Activated B cell treated with CpG ODN at 0.5 μM for 24 hours (primary cell): Measurements from ENCODE around the gene RAX2. TPM values are rescaled to one million over a fixed set of nuclear protein-coding genes. Genes with fewer than 3 reads are reported as not detected.

Source experiments
- ATAC-seq: fragments of 200-7000 bp; cut with Tn5 transposase; one replicate; pipeline ENCODE4 v1.10.0; 2021; ENCODE audit warnings: low read depth, mild to moderate bottlenecking, moderate library complexity
- CTCF ChIA-PET: fragments of 350-600 bp; sonication (Branson Sonifier 250); formaldehyde crosslinking; loops from one replicate; lab custom pipeline; 2021; ENCODE audit warnings: antibody characterized with exemption; lab: Charles Lee
- POLR2A ChIA-PET: fragments of 350-600 bp; sonication (Branson Sonifier 250); formaldehyde crosslinking; loops from one replicate; lab custom pipeline; 2021; ENCODE audit warnings: antibody characterized with exemption; lab: Charles Lee
- DNase-seq: peaks from one replicate; pipeline ENCODE4 v3.0.0; 2022
- H3K27ac Mint-ChIP-seq: one replicate; pipeline ENCODE4 v1.8.0; 2020; ENCODE audit warnings: mixed read lengths
- H3K27me3 Mint-ChIP-seq: one replicate; pipeline ENCODE4 v1.8.0; 2021; ENCODE audit warnings: mixed read lengths
- H3K36me3 Mint-ChIP-seq: one replicate; pipeline ENCODE4 v1.8.0; 2021; ENCODE audit warnings: low read depth, mixed read lengths
- H3K4me1 Mint-ChIP-seq: one replicate; pipeline ENCODE4 v1.8.0; 2021; ENCODE audit warnings: mixed read lengths
- H3K4me3 Mint-ChIP-seq: one replicate; pipeline ENCODE4 v1.8.0; 2020; ENCODE audit warnings: mild to moderate bottlenecking, mixed read lengths
- H3K9me3 Mint-ChIP-seq: one replicate; pipeline ENCODE4 v1.8.0; 2020; ENCODE audit warnings: mixed read lengths
- CTCF ChIP-seq: fragments of 200-600 bp; IDR thresholded peaks from one replicate; pipeline ENCODE4 v1.8.0; 2022; ENCODE audit warnings: antibody characterized with exemption, mild to moderate bottlenecking
- intact Hi-C: fragments of 100-400 bp; cut with micrococcal nuclease; formaldehyde crosslinking; loops from one replicate; pipeline ENCODE4 v1.15.1; 2024
- total RNA-seq: library from RNA; stranded (reverse); gene quantifications from 2 replicates; pipeline ENCODE4 v1.2.3, GENCODE V29; 2022

RAX2 gene
- total RNA-seq: not detected in 2 replicates

GRCh38 chr19:3771906-3772455, at the start of gene RAX2:
TSS of gene RAX2 (minus strand) at chr19:3772228. CDS start at chr19:3771742, 486 bp downstream.
- ATAC-seq (no peak), DNase-seq (no peak)
- Mint-ChIP-seq H3K4me3 (no peak within 1 kb of the TSS), H3K27ac (no peak within 1 kb of the TSS), H3K9me3 (no peaks in the 10 kb centered on the region), H3K4me1 (no peaks in the 10 kb centered on the region), H3K36me3 (peaks cover 25% of the 10 kb centered on the region), H3K27me3 (no peaks in the 10 kb centered on the region)
- CTCF ChIA-PET: no interaction called here
- no peak for TF ChIP-seq CTCF
- intact Hi-C loops: no loop called here
- POLR2A ChIA-PET: no interaction called here

GRCh38 chr19:3821156-3821555, 49.1 kb upstream of the RAX2 start:
- TF ChIP-seq CTCF: no peak
- Mint-ChIP-seq H3K4me1 (peaks cover 15% of the 10 kb centered on the region), H3K36me3 (no peaks in the 10 kb centered on the region), H3K4me3 (no peak overlapping the region), H3K27me3 (no peaks in the 10 kb centered on the region), H3K27ac (no peak overlapping the region), H3K9me3 (no peaks in the 10 kb centered on the region)
- no peak for ATAC-seq
- POLR2A ChIA-PET: interaction anchor here (2.8 to 3.5 kb wide), 2 partner anchors 10 to 59 kb away, joined by 14 to 37 read pairs; partner anchors contain the start of genes APBA3 and MRPL54
- intact Hi-C loops: loop anchor here (10.0 kb wide), 1 partner anchor 116 kb away; the partner anchor contains the start of genes PIP5K1C and TJP3
- CTCF ChIA-PET: interaction anchor here (1.2 to 2.7 kb wide), 3 partner anchors 9 to 62 kb away, joined by 3 to 27 read pairs (median 17); partner anchors contain the start of genes APBA3 and MRPL54
- DNase-seq: no peak

DNA sequence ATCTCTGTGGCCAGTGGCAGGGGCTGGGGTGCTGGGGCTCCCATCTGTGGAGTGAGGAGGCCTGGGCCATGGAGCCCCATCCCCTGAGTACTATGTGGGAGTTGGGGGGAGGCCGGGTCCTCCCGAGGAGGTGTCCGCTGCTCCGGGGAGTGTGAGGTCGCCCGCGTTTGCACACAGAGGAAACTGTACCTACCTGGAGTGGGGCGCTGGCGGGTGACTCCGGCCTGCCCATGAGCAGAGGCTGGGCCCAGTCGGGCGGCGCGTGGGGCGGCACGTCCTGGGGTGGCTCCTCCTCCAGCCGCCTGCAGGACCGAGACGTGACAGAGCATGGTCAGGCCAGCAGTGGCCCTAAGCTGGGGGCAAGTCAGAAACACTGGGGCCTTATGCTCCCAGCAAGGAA, 48.0 kb upstream of the RAX2 start:
- Mint-ChIP-seq H3K36me3 (no peaks in the 10 kb centered on the region), H3K27ac (no peak overlapping the region), H3K4me1 (peaks cover 15% of the 10 kb centered on the region), H3K9me3 (no peaks in the 10 kb centered on the region), H3K4me3 (no peak overlapping the region), H3K27me3 (no peaks in the 10 kb centered on the region)
- CTCF ChIA-PET: no interaction called here
- POLR2A ChIA-PET: interaction anchor here (3.5 kb wide), 1 partner anchor 58 kb away, joined by 37 read pairs; the partner anchor contains the start of genes APBA3 and MRPL54
- TF ChIP-seq CTCF: no peak
- DNase-seq (no peak), ATAC-seq (no peak)
- intact Hi-C loops: loop anchor here (10.0 kb wide), 1 partner anchor 115 kb away; the partner anchor contains the start of genes PIP5K1C and TJP3

- intact Hi-C loops: no loop called here
- no peaks in the 10 kb centered on the region for H3K27me3 Mint-ChIP-seq
- no peaks in the 10 kb centered on the region for H3K9me3 Mint-ChIP-seq
- ChIA-PET POLR2A (interaction anchor here (0.5 to 2.1 kb wide), 3 partner anchors 9 to 57 kb away, joined by 3 to 16 read pairs (median 5); partner anchors contain the start of genes APBA3 and MRPL54), CTCF (interaction anchor here (1.3 kb wide), 2 partner anchors 57 to 97 kb away, joined by 3 read pairs; partner anchors contain the start of genes APBA3 and MRPL54)
- no peak for DNase-seq
- TF ChIP-seq CTCF: no peak
- no peak overlapping the region for H3K27ac Mint-ChIP-seq
- H3K4me3 Mint-ChIP-seq: no peak overlapping the region
- H3K4me1 Mint-ChIP-seq: peaks cover 20% of the 10 kb centered on the region
- ATAC-seq: no peak
- H3K36me3 Mint-ChIP-seq: no peaks in the 10 kb centered on the region
Measured at GRCh38 chr19:3818918-3819317, 46.9 kb upstream of the RAX2 start.

- ChIA-PET CTCF (interaction anchor here (1.3 kb wide), 2 partner anchors 56 to 96 kb away, joined by 3 read pairs; partner anchors contain the start of genes APBA3 and MRPL54), POLR2A (interaction anchor here (0.6 to 2.1 kb wide), 3 partner anchors 36 to 223 kb away, joined by 3 to 16 read pairs (median 4); partner anchors contain the start of genes APBA3 and MRPL54)
- TF ChIP-seq CTCF: no peak
- Mint-ChIP-seq H3K4me1 (peaks cover 24% of the 10 kb centered on the region), H3K27me3 (no peaks in the 10 kb centered on the region), H3K27ac (peak overlapping the region; percentile 50), H3K9me3 (no peaks in the 10 kb centered on the region), H3K36me3 (no peaks in the 10 kb centered on the region), H3K4me3 (no peak overlapping the region)
- intact Hi-C loops: no loop called here
- ATAC-seq (no peak), DNase-seq (no peak)
Measured at GRCh38 chr19:3818466-3818865, 46.4 kb upstream of the RAX2 start.
